Stimulated activated CD4-positive, alpha-beta T cell treated with anti-CD3 and anti-CD28 coated beads, Interleukin-4, amount 100 ng/mL, for 24 hours (primary cell): Measurements from ENCODE around the gene MAGED4B.
"Not testable (repeated sequence)": the region's sequence is repeated elsewhere in the genome, so short reads cannot be mapped to it uniquely, and the experiment has no call there.

ENCODE experiments used
- DNase-seq: peaks from one replicate; pipeline ENCODE4 v3.0.0-alpha.2; 2020

MAGED4B gene

GRCh38 chrX:52068666-52069640 is at the start of gene MAGED4B:
MAGED4B (minus strand) TSS chrX:52069183; CDS start chrX:52068172, 1,011 bp downstream.
- DNase-seq, result not testable (repeated sequence)

- no peak for DNase-seq
Measured at GRCh38 chrX:52118262-52118661, 49.3 kb upstream of the MAGED4B start.

- no peak for DNase-seq
Measured at GRCh38 chrX:52082578-52082977, 13.6 kb upstream of the MAGED4B start.

GRCh38 chrX:52078131-52078530 is 9.1 kb upstream of the MAGED4B start:
- DNase-seq, result no peak

- not testable (repeated sequence) for DNase-seq
Measured at GRCh38 chrX:52042288-52042687, 26.7 kb downstream of the MAGED4B start.

GRCh38 chrX:52034211-52034610 is 34.8 kb downstream of the MAGED4B start:
- no peak for DNase-seq

GRCh38 chrX:52031371-52031770 is 37.6 kb downstream of the MAGED4B start:
- no peak for DNase-seq

- no peak for DNase-seq
Measured at GRCh38 chrX:52015794-52016193, 53.2 kb downstream of the MAGED4B start.
